K562 (cell line): Measurements from ENCODE around the gene KCNB1. TPM values are rescaled to one million over a fixed set of nuclear protein-coding genes. Genes with fewer than 3 reads are reported as not detected.

Experiments
- ATAC-seq: fragments of 200-7000 bp; cut with Tn5 transposase; 3 replicates; pipeline ENCODE4 v1.9.1; 2020; ENCODE audit warnings: moderate library complexity
- BruUV-seq: library from RNA; stranded (reverse); fragments of 400-500 nt; replicated peaks from 2 replicates; lab custom pipeline; 2021; lab: Mats Ljungman, UMichigan
- CTCF ChIA-PET: fragments of 300-600 bp; formaldehyde crosslinking; extraction: SDS; loops from one replicate; lab custom pipeline; 2021; ENCODE audit warnings: low intra/inter-chr PET ratio; lab: Yijun Ruan, JAX
- POLR2A ChIA-PET: fragments of 300-600, 350-650 bp; sonication (Branson Sonifier 250); formaldehyde crosslinking; extraction: SDS; loops from one replicate; lab custom pipeline; 2021; ENCODE audit warnings: antibody characterized with exemption, inconsistent platforms; lab: Yijun Ruan, JAX
- DNase-seq, 4 experiments: peaks; one replicate each; pipeline versions ENCODE4 v3.0.0 to v3.0.0-alpha.2; 2011 to 2018; ENCODE audit warnings: low spot score in 3 of 4, mixed read lengths in 3 of 4; ENCODE audit errors: extremely low read depth in 1 of 4
- FAIRE-seq: peaks from 2 replicates; lab custom pipeline; 2011; peaks lifted over from hg19 to GRCh38; lab: Jason Lieb, UNC
- H2AFZ ChIP-seq: 2 replicates; pipeline ENCODE4 v1.6.0; 2011; ENCODE audit warnings: low read depth, low read length, control low read depth, inconsistent platforms
- H3K27ac ChIP-seq: fragments of 200-600 bp; 3 replicates; pipeline ENCODE4 v1.8.0; 2011; ENCODE audit warnings: low read depth, mild to moderate bottlenecking, control low read depth, inconsistent platforms, low read length, moderate library complexity, mixed read lengths; ENCODE audit errors: extremely low read depth
- H3K27me3 ChIP-seq, 2 experiments: fragments of 300-600 bp in 1 of 2; 2 replicates in 1 of 2; 3 replicates in 1 of 2; pipeline versions ENCODE4 v1.6.0 to v1.8.0; 2011; ENCODE audit warnings: inconsistent platforms in 2 of 2, low read length in 2 of 2, mild to moderate bottlenecking in 1 of 2, mixed read lengths in 1 of 2, moderate library complexity in 1 of 2; ENCODE audit not compliant: control insufficient read depth in 2 of 2, insufficient read depth in 2 of 2
- H3K36me3 ChIP-seq: fragments of 300-600 bp; 3 replicates; pipeline ENCODE4 v1.8.0; 2011; ENCODE audit warnings: mild to moderate bottlenecking, low read length, inconsistent platforms; ENCODE audit not compliant: control insufficient read depth, insufficient read depth
- H3K4me1 ChIP-seq, 2 experiments: fragments of 200-600 bp in 1 of 2; replicated peaks in 1 of 2; 2 replicates in 1 of 2; 3 replicates in 1 of 2; pipeline versions ENCODE4 v1.5.1 to v1.8.0; 2011; ENCODE audit warnings: inconsistent platforms in 2 of 2, low read length in 2 of 2, mild to moderate bottlenecking in 1 of 2, mixed read lengths in 1 of 2, moderate library complexity in 1 of 2; ENCODE audit not compliant: control insufficient read depth in 2 of 2, insufficient read depth in 2 of 2
- H3K4me2 ChIP-seq: 2 replicates; pipeline ENCODE4 v1.6.1; 2011; ENCODE audit warnings: low read length, control low read depth, inconsistent platforms, mixed read lengths; ENCODE audit not compliant: insufficient read depth
- H3K4me3 ChIP-seq: fragments of 200-600 bp; sonication (generic), shearing (Covaris generic); 2 replicates; pipeline ENCODE4 v1.5.1; 2016; ENCODE audit warnings: control low read depth, inconsistent platforms
- H3K79me2 ChIP-seq: fragments of 200-600 bp; 3 replicates; pipeline ENCODE4 v1.8.0; 2011; ENCODE audit warnings: low read length, inconsistent platforms; ENCODE audit not compliant: control insufficient read depth, insufficient read depth
- H3K9ac ChIP-seq, 2 experiments: 2 replicates each; pipeline versions ENCODE4 v1.6.0 to v1.6.1; 2011; ENCODE audit warnings: low read depth in 2 of 2, low read length in 2 of 2, control low read depth in 1 of 2, inconsistent platforms in 1 of 2, mild to moderate bottlenecking in 1 of 2, mixed read lengths in 1 of 2; ENCODE audit not compliant: insufficient read depth in 1 of 2
- H3K9me1 ChIP-seq: one replicate; pipeline ENCODE4 v1.6.0; 2011; ENCODE audit warnings: inconsistent platforms, mild to moderate bottlenecking, low read length, moderate library complexity; ENCODE audit not compliant: control insufficient read depth, insufficient read depth
- H3K9me3 ChIP-seq: replicated peaks from 2 replicates; pipeline ENCODE4 v1.5.1; 2011; ENCODE audit warnings: low read depth, low read length, inconsistent platforms; ENCODE audit not compliant: control insufficient read depth, insufficient read depth
- H4K20me1 ChIP-seq: replicated peaks from 2 replicates; pipeline ENCODE4 v1.6.1; 2011; ENCODE audit warnings: low read length, inconsistent platforms, mixed read lengths; ENCODE audit not compliant: control insufficient read depth, insufficient read depth
- ETV6 ChIP-seq, 3 experiments: fragments of 150-350 bp in 1 of 3; sonication (generic) in 1 of 3; formaldehyde crosslinking in 1 of 3; IDR thresholded peaks; 2 replicates each; pipeline versions ENCODE4 v1.6.1 to v1.8.0; 2014 to 2022; ENCODE audit warnings: borderline replicate concordance in 2 of 3, low read depth in 2 of 3, antibody characterized with exemption in 1 of 3, low read length in 1 of 3, mild to moderate bottlenecking in 1 of 3, missing genetic modification reagents in 1 of 3
- ID3 ChIP-seq, 2 experiments: fragments of 250-450 bp in 1 of 2; fragments of 450-650 bp in 1 of 2; sonication (Bioruptor Pico) in 1 of 2; IDR thresholded peaks; 2 replicates each; pipeline versions ENCODE4 v1.6.1 to v1.8.0; 2016 to 2021; ENCODE audit warnings: mild to moderate bottlenecking in 2 of 2, moderate library complexity in 2 of 2, missing compliant biosample characterization in 1 of 2, missing genetic modification characterization in 1 of 2
- KLF13 ChIP-seq: fragments of 450-650 bp; IDR thresholded peaks from 2 replicates; pipeline ENCODE4 v1.6.1; 2016; ENCODE audit warnings: missing genetic modification characterization, low read depth, mild to moderate bottlenecking, missing compliant biosample characterization, moderate library complexity, borderline replicate concordance
- MED1 ChIP-seq: sonication (generic); formaldehyde crosslinking; IDR thresholded peaks from 2 replicates; pipeline ENCODE4 v1.8.1; 2023; ENCODE audit warnings: missing genetic modification reagents, borderline replicate concordance
- NCOA4 ChIP-seq: fragments of 450-650 bp; IDR thresholded peaks from 2 replicates; pipeline ENCODE4 v1.6.1; 2018; ENCODE audit warnings: mild to moderate bottlenecking; ENCODE audit not compliant: partially characterized antibody
- NFATC3 ChIP-seq: fragments of 450-650 bp; IDR thresholded peaks from 2 replicates; pipeline ENCODE4 v1.6.1; 2017; ENCODE audit warnings: mild to moderate bottlenecking
- PML ChIP-seq: IDR thresholded peaks from 2 replicates; pipeline ENCODE4 v1.6.1; 2012; ENCODE audit warnings: low read length, inconsistent platforms
- RBM39 ChIP-seq: fragments of 200-400 bp; formaldehyde crosslinking; optimal IDR thresholded peaks from 2 replicates; pipeline ENCODE3; 2018; ENCODE audit warnings: low read depth, low read length
- SMAD3 ChIP-seq: fragments of 450-650 bp; formaldehyde crosslinking; conservative IDR thresholded peaks from 2 replicates; pipeline ENCODE4 v1.4.0; 2020; ENCODE audit warnings: mild to moderate bottlenecking
- SMAD4 ChIP-seq: fragments of 250-450 bp; sonication (Bioruptor Pico); conservative IDR thresholded peaks from 2 replicates; pipeline ENCODE4 v1.8.0; 2021; ENCODE audit warnings: inconsistent platforms, mild to moderate bottlenecking, moderate library complexity
- SP1 ChIP-seq: sonication (generic); formaldehyde crosslinking; IDR thresholded peaks from 2 replicates; pipeline ENCODE4 v1.8.1; 2022; ENCODE audit warnings: mild to moderate bottlenecking, missing genetic modification reagents
- TCF3 ChIP-seq: sonication (generic); formaldehyde crosslinking; IDR thresholded peaks from 2 replicates; pipeline ENCODE4 v1.4.0; 2020; ENCODE audit warnings: mild to moderate bottlenecking, missing genetic modification reagents
- ZNF318 ChIP-seq, 2 experiments: fragments of 450-650 bp; IDR thresholded peaks; 2 replicates each; pipeline ENCODE4 v1.6.1; 2016; ENCODE audit warnings: mild to moderate bottlenecking in 2 of 2, borderline replicate concordance in 1 of 2, low read depth in 1 of 2, moderate library complexity in 1 of 2
- WGBS: fragments of 100-300 bp; shearing (Covaris generic); methylation state at CpG from one replicate; pipeline ENCODE4 v1.1.6; 2016; ENCODE audit warnings: low coverage, mixed read lengths; ENCODE audit not compliant: insufficient coverage; ENCODE audit errors: missing lambda C conversion rate; 5-methylcytosine and 5-hydroxymethylcytosine counted together
- in situ Hi-C: fragments of 300-500 bp; cut with MboI; formaldehyde crosslinking; loops from 4 replicates; pipeline ENCODE4 v1.15.0; 2018; ENCODE audit warnings: inconsistent platforms, mixed read lengths
- intact Hi-C: fragments of 100-400 bp; cut with micrococcal nuclease; formaldehyde crosslinking; loops from 2 replicates; pipeline ENCODE4 v1.14.2; 2022
- polyA plus RNA-seq, 8 experiments: library from polyadenylated mRNA; depleted of rRNA in 4 of 8; stranded (reverse) in 5 of 8; unstranded in 3 of 8; fragments of >200 nt; fragmentation: Nextera tagmentation in 2 of 8; fragmentation: Illumina TruSeq in 1 of 8; extraction: Ambion mirVana in 2 of 8; extraction: Trizol in 1 of 8; gene quantifications; 2 replicates each; pipeline versions ENCODE4 v1.2.1 to v1.2.3, GENCODE V29; 2011 to 2014; ENCODE audit warnings: inconsistent platforms in 1 of 8, missing spikeins in 1 of 8
- total RNA-seq, 7 experiments: library from RNA; depleted of rRNA in 6 of 7; stranded (reverse); fragments of >200 nt in 6 of 7; fragmentation: Illumina TruSeq in 2 of 7; extraction: Trizol in 2 of 7; gene quantifications; 2 replicates each; pipeline versions ENCODE4 v1.2.1 to v1.2.3, GENCODE V29; 2011 to 2021; ENCODE audit warnings: low replicate concordance in 1 of 7

Gene KCNB1
- total and polyA plus RNA-seq, 9 of the 15 experiments (the other 6 are each of a cell fraction or from before 2014, with no cell fraction given), result 0.01 to 0.06 TPM; not detected in 7

- in situ Hi-C loops, result no loop called here
- Histone ChIP-seq H3K36me3 (no peaks in the 10 kb centered on the region), H3K4me2 (no peak overlapping the region), H3K9ac (no peak overlapping the region), H3K4me1 (no peaks in the 10 kb centered on the region), H3K4me3 (no peak overlapping the region), H3K79me2 (no peaks in the 10 kb centered on the region), H3K9me1 (no peaks in the 10 kb centered on the region), H2AFZ (no peak overlapping the region), H3K27ac (no peak overlapping the region), H4K20me1 (no peaks in the 10 kb centered on the region), H3K27me3 (0 out of 5 replicates have a peak, but pooled peaks cover 0 to 4% of the 10 kb centered on the region in 2 experiments), H3K9me3 (no peaks in the 10 kb centered on the region)
- intact Hi-C loops, result no loop called here
- ATAC-seq, result no peak
- ChIA-PET CTCF (no interaction called here), POLR2A (interaction anchor here (1.0 kb wide), 1 partner anchor 17 kb away, joined by 4 read pairs; no protein-coding TSS in a partner anchor)
- FAIRE-seq, result no peak
- no peak for DNase-seq
- BruUV-seq, result no TSS peak
- WGBS, result 0% methylated on average over 1 of the region's 1 CpG
- no peak for TF ChIP-seq PML
- TF ChIP-seq ZNF318 (IDR thresholded peaks at IDR 0.05; ENCODE audit: borderline replicate concordance in 1 of 2, low read depth in 1 of 2), result no peak
- TF ChIP-seq SMAD3 (CRISPR knock-in tag), result no peak
- TF ChIP-seq TCF3 (CRISPR knock-in tag), result no peak
- no peak for TF ChIP-seq NFATC3
- TF ChIP-seq ID3 (CRISPR knock-in tag; IDR thresholded peaks at IDR 0.05), result no peak
- TF ChIP-seq ID3 (tag; IDR thresholded peaks at IDR 0.05), result no peak
- no peak for TF ChIP-seq NCOA4
- no peak for TF ChIP-seq SMAD4 (CRISPR knock-in tag)
- TF ChIP-seq KLF13 (tag), result no peak
- TF ChIP-seq ETV6 (IDR thresholded peaks at IDR 0.05; ENCODE audit: borderline replicate concordance in 1 of 2, low read depth in 2 of 2, low read length in 1 of 2), result no peak
- TF ChIP-seq ETV6 (CRISPR knock-in tag; IDR thresholded peaks at IDR 0.05; ENCODE audit: borderline replicate concordance), result no peak
- TF ChIP-seq RBM39, result no peak
- TF ChIP-seq MED1 (CRISPR knock-in tag), result no peak
- TF ChIP-seq SP1 (CRISPR knock-in tag), result no peak
Observed at GRCh38 chr20:49490689-49491088, 8.2 kb upstream of the KCNB1 start.
